ENCODE results near the gene SEPTIN5. TPM values are rescaled to one million over a fixed set of nuclear protein-coding genes. Genes with fewer than 3 reads are reported as not detected.
A peak's percentile ranks its signal among the peaks of the same experiment; 100 is the strongest.
"Not testable (repeated sequence)": the region's sequence is repeated elsewhere in the genome, so short reads cannot be mapped to it uniquely, and the experiment has no call there.

The SEPTIN5 gene
- total RNA-seq, 4 donors from 2014 or later = 102 to 193 (median 125) TPM

DNA sequence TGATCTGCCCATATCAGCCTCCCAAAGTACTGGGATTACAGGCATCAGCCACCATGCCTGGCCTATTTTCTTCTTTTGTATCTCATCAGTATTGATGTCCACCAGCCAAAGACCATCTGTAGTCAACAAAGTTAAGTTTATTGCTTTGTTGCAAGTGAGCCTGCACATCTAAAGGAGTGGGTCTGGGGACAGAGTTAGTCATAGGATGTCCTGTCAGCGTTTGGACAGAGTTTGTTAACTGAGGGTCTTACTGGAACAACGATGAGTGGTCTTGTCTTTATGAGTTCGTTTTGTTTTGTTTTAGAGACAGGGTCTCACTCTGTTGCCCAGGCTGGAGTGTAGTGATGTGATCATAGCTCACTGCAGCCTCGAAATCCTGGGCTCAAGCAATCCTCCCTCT lies 40.6 kb upstream of the SEPTIN5 start:
- no peak overlapping the region for H3K4me3 ChIP-seq (ENCODE audit: low read depth, poor library complexity, severe bottlenecking)
- TF ChIP-seq, protein P1, sequence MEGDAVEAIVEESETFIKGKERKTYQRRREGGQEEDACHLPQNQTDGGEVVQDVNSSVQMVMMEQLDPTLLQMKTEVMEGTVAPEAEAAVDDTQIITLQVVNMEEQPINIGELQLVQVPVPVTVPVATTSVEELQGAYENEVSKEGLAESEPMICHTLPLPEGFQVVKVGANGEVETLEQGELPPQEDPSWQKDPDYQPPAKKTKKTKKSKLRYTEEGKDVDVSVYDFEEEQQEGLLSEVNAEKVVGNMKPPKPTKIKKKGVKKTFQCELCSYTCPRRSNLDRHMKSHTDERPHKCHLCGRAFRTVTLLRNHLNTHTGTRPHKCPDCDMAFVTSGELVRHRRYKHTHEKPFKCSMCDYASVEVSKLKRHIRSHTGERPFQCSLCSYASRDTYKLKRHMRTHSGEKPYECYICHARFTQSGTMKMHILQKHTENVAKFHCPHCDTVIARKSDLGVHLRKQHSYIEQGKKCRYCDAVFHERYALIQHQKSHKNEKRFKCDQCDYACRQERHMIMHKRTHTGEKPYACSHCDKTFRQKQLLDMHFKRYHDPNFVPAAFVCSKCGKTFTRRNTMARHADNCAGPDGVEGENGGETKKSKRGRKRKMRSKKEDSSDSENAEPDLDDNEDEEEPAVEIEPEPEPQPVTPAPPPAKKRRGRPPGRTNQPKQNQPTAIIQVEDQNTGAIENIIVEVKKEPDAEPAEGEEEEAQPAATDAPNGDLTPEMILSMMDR (IDR thresholded peaks at IDR 0.05) = no peak
- TF ChIP-seq POLR2A (IDR thresholded peaks at IDR 0.05) = no peak
- peak; percentile 8 to 45 for DNase-seq (ENCODE audit: low spot score in 2 of 2)
- intact Hi-C loops (cut with DNase I; ENCODE audit: low total_unique reads) = no loop called here
- 72 to 81% methylated on average over 4 of the region's 4 CpGs for WGBS, 2 donors

DNA sequence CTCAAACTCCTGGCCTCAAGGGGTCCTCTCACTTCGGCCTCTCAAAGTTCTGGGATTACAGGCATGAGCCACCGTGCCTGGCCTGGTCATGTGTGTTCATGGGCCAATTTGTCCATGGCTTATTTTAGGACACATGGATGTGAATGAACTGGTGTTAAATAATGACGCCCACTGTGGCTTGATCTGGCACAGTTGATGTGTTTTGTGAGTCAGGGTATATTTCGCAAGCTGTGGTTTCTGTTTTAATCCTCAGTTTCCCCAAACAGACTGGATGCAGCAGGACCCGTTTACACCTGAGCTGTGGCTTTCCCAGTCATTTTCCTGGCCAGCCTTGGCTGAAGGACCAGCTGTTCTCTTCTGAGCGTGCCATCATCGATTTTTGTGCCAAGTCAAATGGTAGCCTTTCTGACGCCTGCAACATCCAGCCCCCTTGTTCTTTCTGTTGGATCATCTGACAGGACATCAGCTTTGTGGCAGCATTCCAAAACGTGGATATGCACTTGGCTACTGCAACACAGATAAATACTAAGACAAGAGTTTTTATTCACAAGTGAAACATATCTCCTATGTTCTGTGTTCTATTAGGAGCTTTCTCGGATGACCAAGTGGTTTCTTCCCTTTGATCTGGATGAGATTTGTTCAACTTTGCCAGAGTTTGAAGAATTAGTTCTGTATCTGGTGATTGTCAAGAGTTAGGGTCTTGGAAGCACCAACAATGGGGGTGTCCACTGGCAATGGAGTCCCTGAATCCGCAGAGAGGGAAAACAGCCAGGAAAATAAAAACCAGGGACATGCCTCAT lies 40.0 kb upstream of the SEPTIN5 start:
- WGBS, 2 donors = 81% methylated on average over 11 of the region's 11 CpGs
- DNase-seq (ENCODE audit: low spot score in 2 of 2) = peak in 1 of 2 donors; percentile 32
- intact Hi-C loops (cut with DNase I; ENCODE audit: low total_unique reads) = no loop called here

DNA sequence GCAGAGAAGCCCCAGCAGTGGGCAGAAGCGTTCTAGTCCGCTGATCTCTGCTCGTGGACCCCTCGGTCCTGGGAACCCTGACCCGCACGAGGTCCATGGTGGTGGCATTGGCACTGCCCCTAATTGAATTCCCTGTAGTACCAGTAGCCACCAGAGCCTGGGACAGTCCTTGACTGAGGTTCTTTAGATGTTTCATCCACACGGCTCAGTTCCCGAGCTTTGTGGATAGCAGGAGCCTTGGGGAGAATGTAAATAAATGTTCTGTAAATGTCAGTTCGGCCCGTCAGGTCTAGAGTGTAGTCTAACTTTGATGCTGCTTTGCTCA lies 39.4 kb upstream of the SEPTIN5 start:
- WGBS, 2 donors = 87 to 88% methylated on average over 10 of the region's 10 CpGs

More for the DNA sequence above, 40.0 kb upstream of the SEPTIN5 start:
- no peak overlapping the region for H3K4me3 ChIP-seq (ENCODE audit: low read depth, poor library complexity, severe bottlenecking)
- TF ChIP-seq, protein P1 (IDR thresholded peaks at IDR 0.05) = no peak
- no peak for TF ChIP-seq POLR2A (IDR thresholded peaks at IDR 0.05)

DNA sequence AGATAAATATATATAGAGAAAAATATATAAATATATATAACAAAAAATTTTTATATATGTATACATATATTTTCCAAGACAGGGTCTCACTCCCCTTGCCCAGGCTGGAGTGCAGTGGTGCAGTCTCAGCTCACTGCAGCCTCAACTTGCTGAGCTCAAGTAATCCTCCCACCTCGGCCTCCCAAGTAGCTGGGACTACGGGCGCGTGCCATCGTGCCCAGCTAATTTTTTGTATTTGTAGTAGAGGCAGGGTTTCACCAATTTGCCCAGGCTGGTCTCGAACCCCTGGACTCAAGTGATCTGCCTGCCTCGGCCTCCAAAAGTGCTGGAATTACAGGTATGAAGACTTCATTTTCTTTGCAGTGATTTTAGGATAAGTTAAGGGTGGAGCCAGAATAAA lies 38.9 kb upstream of the SEPTIN5 start:
- no peak overlapping the region for H3K4me3 ChIP-seq (ENCODE audit: low read depth, poor library complexity, severe bottlenecking)
- WGBS, 2 donors = 92 to 96% methylated on average over 7 of the region's 7 CpGs
- DNase-seq (ENCODE audit: low spot score in 2 of 2) = peak in 1 of 2 donors; percentile 48
- TF ChIP-seq, protein P1 (IDR thresholded peaks at IDR 0.05) = no peak
- no peak for TF ChIP-seq POLR2A (IDR thresholded peaks at IDR 0.05)
- intact Hi-C loops (cut with DNase I; ENCODE audit: low total_unique reads) = loop anchor here (5.0 kb wide), 1 partner anchor 42 kb away; no protein-coding TSS in a partner anchor

More for the DNA sequence above, 39.4 kb upstream of the SEPTIN5 start:
- no peak overlapping the region for H3K4me3 ChIP-seq (ENCODE audit: low read depth, poor library complexity, severe bottlenecking)
- peak in 1 of 2 donors; percentile 59 for DNase-seq (ENCODE audit: low spot score in 2 of 2)
- TF ChIP-seq, protein P1 (IDR thresholded peaks at IDR 0.05) = no peak
- TF ChIP-seq POLR2A (IDR thresholded peaks at IDR 0.05) = no peak
- intact Hi-C loops (cut with DNase I; ENCODE audit: low total_unique reads) = loop anchor here (5.0 kb wide), 1 partner anchor 42 kb away; no protein-coding TSS in a partner anchor

DNA sequence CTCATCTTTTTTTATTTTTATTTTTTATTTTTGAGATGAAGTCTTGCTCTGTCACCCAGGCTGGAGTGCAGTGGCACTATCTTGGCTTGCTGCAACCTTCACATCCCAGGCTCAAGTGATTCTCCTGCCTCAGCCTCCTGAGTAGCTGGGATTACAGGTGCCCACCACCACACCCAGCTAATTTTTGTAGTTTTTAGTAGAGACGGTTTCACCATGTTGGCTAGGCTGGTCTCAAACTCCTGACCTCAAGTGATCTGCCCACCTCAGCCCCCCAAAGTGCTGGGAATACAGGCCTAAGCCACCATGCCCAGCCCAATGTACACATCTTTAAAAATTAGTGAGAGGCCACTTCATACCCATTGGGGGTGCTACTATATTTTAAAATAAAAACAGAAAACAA lies 37.9 kb upstream of the SEPTIN5 start:
- peak in 1 of 2 donors; percentile 10 for DNase-seq (ENCODE audit: low spot score in 2 of 2)
- WGBS, 2 donors = 88 to 92% methylated on average over 1 of the region's 1 CpG
- not testable (repeated sequence) for H3K4me3 ChIP-seq (ENCODE audit: low read depth, poor library complexity, severe bottlenecking)
- intact Hi-C loops (cut with DNase I; ENCODE audit: low total_unique reads) = loop anchor here (5.0 kb wide), 1 partner anchor 41 kb away; no protein-coding TSS in a partner anchor

DNA sequence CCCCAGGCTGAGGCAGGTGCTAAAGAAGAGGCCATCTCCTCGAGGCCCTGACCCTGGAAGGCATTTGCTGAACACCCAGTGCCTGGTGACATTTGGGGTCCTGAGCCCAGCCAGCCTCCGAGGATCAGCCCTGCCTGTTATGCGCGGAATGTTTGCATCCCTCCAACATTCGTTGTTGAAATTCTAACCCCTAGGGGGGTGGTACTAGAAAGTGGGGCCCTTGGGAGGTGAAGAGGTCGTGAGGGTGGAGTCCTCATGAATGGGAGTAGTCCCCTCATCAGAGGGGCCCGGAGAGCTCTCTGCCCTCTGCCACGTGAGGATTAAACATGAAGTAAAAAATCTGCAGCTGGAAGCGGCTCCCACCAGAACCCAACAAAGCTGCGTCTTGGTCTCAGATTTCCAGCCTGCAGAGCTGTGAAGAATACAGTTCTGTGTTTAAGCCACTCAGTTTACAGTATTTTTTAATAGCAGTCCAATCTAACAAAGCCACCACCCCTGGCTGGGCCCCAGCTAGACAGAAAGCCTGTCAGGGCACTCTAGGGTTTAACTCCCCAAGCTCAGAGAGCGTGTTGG lies 35.3 kb upstream of the SEPTIN5 start:
- intact Hi-C loops (cut with DNase I; ENCODE audit: low total_unique reads) = loop anchor here (5.0 kb wide), 1 partner anchor 38 kb away; no protein-coding TSS in a partner anchor
- no peak overlapping the region for H3K4me3 ChIP-seq (ENCODE audit: low read depth, poor library complexity, severe bottlenecking)
- TF ChIP-seq POLR2A (IDR thresholded peaks at IDR 0.05) = no peak
- TF ChIP-seq, protein P1 (IDR thresholded peaks at IDR 0.05) = no peak
- no peak for DNase-seq (ENCODE audit: low spot score in 2 of 2)
- 63 to 64% methylated on average over 10 to 11 of the region's 11 CpGs for WGBS, 2 donors
